ENCODE results near the gene SMIM35. TPM values are rescaled to one million over a fixed set of nuclear protein-coding genes. Genes with fewer than 3 reads are reported as not detected.

SMIM35 gene
- total and polyA plus RNA-seq, 2 donors (not counting 3 experiments of a cell fraction or from before 2014, with no cell fraction given) = not detected

- no peak overlapping the region for H3K4me2 ChIP-seq (ENCODE audit: insufficient read depth, low read length)
- no peaks in the 10 kb centered on the region for H3K9me3 ChIP-seq (replicated peaks; ENCODE audit: control insufficient read depth, insufficient read depth, low read length)
- intact Hi-C loops (cut with micrococcal nuclease) (no loop called here), dilution Hi-C loops (cut with MboI; ENCODE audit: extremely low pct_ligation_motif_present, low sequenced_read_pairs) (no loop called here)
- no TSS peak for BruUV-seq (replicated peaks)
- H2AFZ ChIP-seq (ENCODE audit: low read depth, low read length) = no peak overlapping the region
- H3K9ac ChIP-seq (replicated peaks; ENCODE audit: extremely low read depth, insufficient read depth, low read length) = no peak overlapping the region
- no peaks in the 10 kb centered on the region for H3K4me1 ChIP-seq (ENCODE audit: control insufficient read depth, extremely low read depth, insufficient read depth, low read length)
- H3K36me3 ChIP-seq (ENCODE audit: control insufficient read depth in 2 of 2, extremely low read depth in 1 of 2, insufficient read depth in 2 of 2, low read length in 2 of 2) = no peaks in the 10 kb centered on the region
- POLR2A ChIA-PET = no interaction called here
- no peak for TF ChIP-seq GATA2 (IDR thresholded peaks at IDR 0.05; ENCODE audit: insufficient read depth, insufficient read length, low read depth, low read length)
- no peak for TF ChIP-seq MYC (IDR thresholded peaks at IDR 0.05; ENCODE audit: low read depth, low read length)
- TF ChIP-seq EZH2 (IDR thresholded peaks at IDR 0.05; ENCODE audit: borderline replicate concordance, low read depth, low read length, severe bottlenecking) = no peak
- no peak for TF ChIP-seq CTCF (IDR thresholded peaks at IDR 0.05; ENCODE audit: extremely low read depth in 1 of 2, insufficient read depth in 1 of 2, low read depth in 1 of 2, low read length in 2 of 2)
- no peak for TF ChIP-seq FOS (IDR thresholded peaks at IDR 0.05; ENCODE audit: borderline replicate concordance, insufficient read depth, low read length)
- no peak for TF ChIP-seq POLR2AphosphoS5 (IDR thresholded peaks at IDR 0.05; ENCODE audit: insufficient read depth, low read depth, low read length)
- no peak for TF ChIP-seq POLR2A (IDR thresholded peaks at IDR 0.05; ENCODE audit: low read depth, low read length)
- no peak for TF ChIP-seq MAX (IDR thresholded peaks at IDR 0.05; ENCODE audit: insufficient read depth, insufficient read length)
- TF ChIP-seq JUN (IDR thresholded peaks at IDR 0.05; ENCODE audit: borderline replicate concordance, insufficient read depth, insufficient read length, low read depth) = no peak
- H4K20me1 ChIP-seq (replicated peaks; ENCODE audit: control insufficient read depth, extremely low read depth, insufficient read depth, low read length) = no peaks in the 10 kb centered on the region
- H3K27me3 ChIP-seq (ENCODE audit: control insufficient read depth in 2 of 2, insufficient read depth in 2 of 2, low read length in 2 of 2) = no peaks in the 10 kb centered on the region
- DNase-seq (ENCODE audit: low read depth, low spot score) (no peak), FAIRE-seq (no peak)
- H3K9me1 ChIP-seq (replicated peaks; ENCODE audit: control insufficient read depth, extremely low read depth, insufficient read depth, low read length) = no peaks in the 10 kb centered on the region
- CTCF ChIA-PET = interaction anchor here (2.0 kb wide), 1 partner anchor 11 kb away, joined by 4 read pairs; no protein-coding TSS in a partner anchor
- H3K27ac ChIP-seq (ENCODE audit: insufficient read depth, low read depth, low read length) = no peak overlapping the region
- no peaks in the 10 kb centered on the region for H3K79me2 ChIP-seq (ENCODE audit: control insufficient read depth, insufficient read depth, low read length)
- H3K4me3 ChIP-seq (replicated peaks in 1 of 3; ENCODE audit: insufficient read depth in 1 of 3, low read depth in 1 of 3, low read length in 3 of 3) = no peak overlapping the region
Observed at GRCh38 chr11:117996058-117996457, 90.7 kb downstream of the SMIM35 start.

All from endothelial cell of umbilical vein (primary cell).